ENCODE data around the gene SLC16A3.
A peak's percentile ranks its signal among the peaks of the same experiment; 100 is the strongest.

Gene SLC16A3

DNA sequence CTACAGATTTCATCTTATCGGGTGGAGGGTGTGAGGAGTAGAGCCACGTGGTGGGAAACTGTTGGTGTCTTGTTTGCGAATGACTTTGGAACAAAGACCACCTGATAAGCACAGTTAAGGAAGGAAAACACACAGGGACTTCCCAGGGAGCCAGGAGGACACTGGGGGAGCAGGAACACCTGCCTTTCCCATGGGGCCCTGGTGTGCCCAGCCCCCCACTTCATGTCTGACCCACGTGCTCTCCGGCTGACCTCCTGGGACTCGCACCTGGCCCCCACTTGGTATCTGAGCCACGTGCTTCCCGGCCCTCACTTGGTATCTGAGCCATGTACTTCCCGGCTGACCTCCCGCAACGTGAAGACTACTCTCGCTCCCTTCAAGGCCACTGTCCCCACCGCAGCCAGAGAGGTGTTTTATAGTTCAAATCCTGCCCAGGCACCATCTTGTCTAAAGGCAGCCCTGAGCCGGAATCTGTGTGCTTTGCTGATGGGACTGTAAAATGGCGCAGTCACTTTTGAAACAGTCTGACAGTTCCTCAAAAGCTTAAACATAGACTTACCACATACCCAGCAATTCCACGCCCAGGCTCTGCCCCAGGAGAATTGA lies 50.0 kb downstream of the SLC16A3 start:
- no peak overlapping the region for H3K4me3 ChIP-seq (replicated peaks; ENCODE audit: insufficient read depth, low read length)
- TF ChIP-seq, protein P1, sequence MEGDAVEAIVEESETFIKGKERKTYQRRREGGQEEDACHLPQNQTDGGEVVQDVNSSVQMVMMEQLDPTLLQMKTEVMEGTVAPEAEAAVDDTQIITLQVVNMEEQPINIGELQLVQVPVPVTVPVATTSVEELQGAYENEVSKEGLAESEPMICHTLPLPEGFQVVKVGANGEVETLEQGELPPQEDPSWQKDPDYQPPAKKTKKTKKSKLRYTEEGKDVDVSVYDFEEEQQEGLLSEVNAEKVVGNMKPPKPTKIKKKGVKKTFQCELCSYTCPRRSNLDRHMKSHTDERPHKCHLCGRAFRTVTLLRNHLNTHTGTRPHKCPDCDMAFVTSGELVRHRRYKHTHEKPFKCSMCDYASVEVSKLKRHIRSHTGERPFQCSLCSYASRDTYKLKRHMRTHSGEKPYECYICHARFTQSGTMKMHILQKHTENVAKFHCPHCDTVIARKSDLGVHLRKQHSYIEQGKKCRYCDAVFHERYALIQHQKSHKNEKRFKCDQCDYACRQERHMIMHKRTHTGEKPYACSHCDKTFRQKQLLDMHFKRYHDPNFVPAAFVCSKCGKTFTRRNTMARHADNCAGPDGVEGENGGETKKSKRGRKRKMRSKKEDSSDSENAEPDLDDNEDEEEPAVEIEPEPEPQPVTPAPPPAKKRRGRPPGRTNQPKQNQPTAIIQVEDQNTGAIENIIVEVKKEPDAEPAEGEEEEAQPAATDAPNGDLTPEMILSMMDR (IDR thresholded peaks at IDR 0.05; ENCODE audit: insufficient read depth, low read length) = no peak
- TF ChIP-seq POLR2AphosphoS5 (IDR thresholded peaks at IDR 0.05; ENCODE audit: low read depth) (peak; percentile 61; the same call in 1 of the 2 replicates), SPI1 (IDR thresholded peaks at IDR 0.05; ENCODE audit: borderline replicate concordance, low read depth) (peak; percentile 95)
- no peaks in the 10 kb centered on the region for H3K27me3 ChIP-seq (ENCODE audit: insufficient read depth, poor library complexity, severe bottlenecking)
- DNase-seq (ENCODE audit: low read depth in 1 of 2, low spot score in 1 of 2) = peak in 1 of 2 experiments; percentile 88
- H3K27ac ChIP-seq (replicated peaks) = peak overlapping the region; percentile 81

DNA sequence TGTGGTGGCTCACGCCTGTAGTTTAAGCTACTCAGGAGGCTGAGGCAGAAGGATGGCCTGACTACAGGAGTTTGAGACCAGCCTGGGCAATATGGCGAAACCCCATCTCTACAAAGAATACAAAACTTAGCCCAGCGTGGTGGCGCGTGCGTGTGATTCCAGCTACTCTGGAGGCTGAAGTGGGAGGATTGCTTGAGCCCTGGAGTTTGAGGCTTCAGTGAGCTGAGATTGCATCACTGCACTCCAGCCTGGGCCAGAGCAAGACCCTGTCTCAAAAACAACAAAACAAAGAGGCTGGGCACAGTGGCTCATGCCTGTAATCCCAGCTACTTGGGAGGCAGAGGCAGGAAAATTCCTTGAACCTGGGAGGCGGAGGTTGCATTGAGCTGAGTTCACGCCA lies 51.7 kb downstream of the SLC16A3 start:
- no peak for DNase-seq (ENCODE audit: low read depth in 1 of 2, low spot score in 1 of 2)
- TF ChIP-seq GABPA (IDR thresholded peaks at IDR 0.05; ENCODE audit: low read depth) (no peak), POLR2AphosphoS5 (IDR thresholded peaks at IDR 0.05; ENCODE audit: low read depth) (no peak), SPI1 (IDR thresholded peaks at IDR 0.05; ENCODE audit: borderline replicate concordance, low read depth) (no peak)
- TF ChIP-seq, protein P2, sequence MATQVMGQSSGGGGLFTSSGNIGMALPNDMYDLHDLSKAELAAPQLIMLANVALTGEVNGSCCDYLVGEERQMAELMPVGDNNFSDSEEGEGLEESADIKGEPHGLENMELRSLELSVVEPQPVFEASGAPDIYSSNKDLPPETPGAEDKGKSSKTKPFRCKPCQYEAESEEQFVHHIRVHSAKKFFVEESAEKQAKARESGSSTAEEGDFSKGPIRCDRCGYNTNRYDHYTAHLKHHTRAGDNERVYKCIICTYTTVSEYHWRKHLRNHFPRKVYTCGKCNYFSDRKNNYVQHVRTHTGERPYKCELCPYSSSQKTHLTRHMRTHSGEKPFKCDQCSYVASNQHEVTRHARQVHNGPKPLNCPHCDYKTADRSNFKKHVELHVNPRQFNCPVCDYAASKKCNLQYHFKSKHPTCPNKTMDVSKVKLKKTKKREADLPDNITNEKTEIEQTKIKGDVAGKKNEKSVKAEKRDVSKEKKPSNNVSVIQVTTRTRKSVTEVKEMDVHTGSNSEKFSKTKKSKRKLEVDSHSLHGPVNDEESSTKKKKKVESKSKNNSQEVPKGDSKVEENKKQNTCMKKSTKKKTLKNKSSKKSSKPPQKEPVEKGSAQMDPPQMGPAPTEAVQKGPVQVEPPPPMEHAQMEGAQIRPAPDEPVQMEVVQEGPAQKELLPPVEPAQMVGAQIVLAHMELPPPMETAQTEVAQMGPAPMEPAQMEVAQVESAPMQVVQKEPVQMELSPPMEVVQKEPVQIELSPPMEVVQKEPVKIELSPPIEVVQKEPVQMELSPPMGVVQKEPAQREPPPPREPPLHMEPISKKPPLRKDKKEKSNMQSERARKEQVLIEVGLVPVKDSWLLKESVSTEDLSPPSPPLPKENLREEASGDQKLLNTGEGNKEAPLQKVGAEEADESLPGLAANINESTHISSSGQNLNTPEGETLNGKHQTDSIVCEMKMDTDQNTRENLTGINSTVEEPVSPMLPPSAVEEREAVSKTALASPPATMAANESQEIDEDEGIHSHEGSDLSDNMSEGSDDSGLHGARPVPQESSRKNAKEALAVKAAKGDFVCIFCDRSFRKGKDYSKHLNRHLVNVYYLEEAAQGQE (IDR thresholded peaks at IDR 0.05; ENCODE audit: insufficient replicate concordance, low read depth) = no peak
- TF ChIP-seq, protein P1 (IDR thresholded peaks at IDR 0.05; ENCODE audit: insufficient read depth, low read length) = no peak
- no peaks in the 10 kb centered on the region for H3K27me3 ChIP-seq (ENCODE audit: insufficient read depth, poor library complexity, severe bottlenecking)
- no peak overlapping the region for H3K27ac ChIP-seq (replicated peaks)
- no peak overlapping the region for H3K4me3 ChIP-seq (replicated peaks; ENCODE audit: insufficient read depth, low read length)

DNA sequence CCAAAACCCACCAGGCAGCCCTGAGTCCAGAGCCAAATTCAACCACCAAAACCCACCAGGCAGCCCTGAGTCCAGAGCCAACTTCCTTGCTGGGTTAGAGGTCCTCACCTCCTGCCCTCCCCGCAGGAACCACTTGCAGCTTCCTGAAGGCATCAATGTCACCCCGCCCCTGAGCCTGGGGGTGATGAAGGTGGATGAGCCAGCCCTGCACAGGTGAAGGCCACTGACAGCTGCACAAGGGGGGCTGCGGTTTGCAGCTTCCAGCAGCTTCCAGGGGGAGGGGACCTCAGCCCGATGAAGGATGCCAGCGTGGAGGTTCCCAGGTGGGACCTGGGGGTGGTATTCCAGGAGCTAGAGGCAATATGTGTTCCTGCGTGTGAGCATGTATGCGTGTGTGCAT lies 52.2 kb downstream of the SLC16A3 start:
- Histone ChIP-seq H3K27me3 (ENCODE audit: insufficient read depth, poor library complexity, severe bottlenecking) (no peaks in the 10 kb centered on the region), H3K4me3 (replicated peaks; ENCODE audit: insufficient read depth, low read length) (no peak overlapping the region), H3K27ac (replicated peaks) (no peak overlapping the region)
- TF ChIP-seq GABPA (IDR thresholded peaks at IDR 0.05; ENCODE audit: low read depth) = no peak
- TF ChIP-seq SPI1 (IDR thresholded peaks at IDR 0.05; ENCODE audit: borderline replicate concordance, low read depth) = no peak
- TF ChIP-seq POLR2AphosphoS5 (IDR thresholded peaks at IDR 0.05; ENCODE audit: low read depth) = no peak
- TF ChIP-seq, protein P1 (IDR thresholded peaks at IDR 0.05; ENCODE audit: insufficient read depth, low read length) = no peak
- TF ChIP-seq, protein P2 (IDR thresholded peaks at IDR 0.05; ENCODE audit: insufficient replicate concordance, low read depth) = no peak
- no peak for DNase-seq (ENCODE audit: low read depth in 1 of 2, low spot score in 1 of 2)

Measured in HL-60 (cell line).